Measurements from ENCODE around the gene PER2.
"Not testable (repeated sequence)": the region's sequence is repeated elsewhere in the genome, so short reads cannot be mapped to it uniquely, and the experiment has no call there.

PER2 gene

DNA sequence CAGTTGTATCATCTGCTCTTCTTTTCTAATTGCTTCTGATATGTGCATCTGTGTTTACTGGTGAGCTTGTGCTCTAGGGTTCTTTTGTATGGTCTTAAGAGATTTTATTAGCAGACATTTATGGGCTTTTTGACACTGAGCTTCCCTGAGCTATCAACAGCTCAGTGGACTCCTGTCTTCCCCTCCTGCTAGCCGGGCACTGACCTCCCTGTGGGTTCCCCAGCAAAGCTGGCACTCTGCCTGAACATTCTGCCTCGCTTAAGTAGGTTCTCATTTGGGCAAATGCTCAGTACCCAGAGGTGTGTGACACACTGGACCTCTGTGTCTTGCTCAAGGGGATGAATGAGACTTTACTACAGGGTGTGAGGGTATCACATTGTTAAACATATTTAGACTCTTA is 47.7 kb upstream of the PER2 start:
- H3K4me2 ChIP-seq (ENCODE audit: low read length), result no peak overlapping the region

DNA sequence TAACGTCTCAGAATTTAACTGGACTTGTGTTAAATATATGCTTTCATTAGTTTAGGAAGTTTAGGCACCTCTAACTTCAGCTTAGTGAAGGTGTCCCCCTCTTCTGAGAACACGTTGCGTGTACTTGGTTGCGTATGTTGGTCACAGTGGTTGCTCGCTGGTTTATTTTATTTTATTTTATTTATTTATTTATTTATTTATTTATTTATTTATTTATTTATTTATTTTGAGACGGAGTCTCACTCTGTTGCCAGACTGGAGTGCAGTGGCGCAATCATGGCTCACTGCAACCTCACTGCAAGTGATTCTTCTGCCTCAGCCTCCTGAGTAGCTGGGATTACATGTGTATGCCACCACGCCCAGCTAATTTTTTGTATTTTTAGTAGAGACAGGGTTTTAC is 47.2 kb upstream of the PER2 start:
- H3K36me3 ChIP-seq (ENCODE audit: control insufficient read depth, low read length); H3F3A ChIP-seq (ENCODE audit: control insufficient read depth, insufficient read depth); H3K4me3 ChIP-seq (ENCODE audit: low read length); H3K27ac ChIP-seq (ENCODE audit: low read depth, low read length); H3K79me2 ChIP-seq (ENCODE audit: control insufficient read depth, low read length); H3K4me2 ChIP-seq (ENCODE audit: low read length); H4K20me1 ChIP-seq (ENCODE audit: control insufficient read depth, insufficient read depth, low read depth, low read length); H3K9me3 ChIP-seq (ENCODE audit: control insufficient read depth, insufficient read depth, low read length); H3K27me3 ChIP-seq (ENCODE audit: control insufficient read depth, low read length); H3K9me2 ChIP-seq (replicated peaks; ENCODE audit: control insufficient read depth, low read length); H3K4me1 ChIP-seq (ENCODE audit: control insufficient read depth, low read length): not testable (repeated sequence)

More for the DNA sequence above, 47.7 kb upstream of the PER2 start:
- no peaks in the 10 kb centered on the region for H3K9me3 ChIP-seq (ENCODE audit: control insufficient read depth, insufficient read depth, low read length)
- H3F3A ChIP-seq (ENCODE audit: control insufficient read depth, insufficient read depth), result 0 out of 2 replicates have a peak, but pooled peaks cover 3% of the 10 kb centered on the region
- H3K4me1 ChIP-seq (ENCODE audit: control insufficient read depth, low read length), result no peaks in the 10 kb centered on the region
- TF ChIP-seq EZH2phosphoT487 (IDR thresholded peaks at IDR 0.05; ENCODE audit: borderline replicate concordance, low read length), result no peak
- TF ChIP-seq, protein P1, sequence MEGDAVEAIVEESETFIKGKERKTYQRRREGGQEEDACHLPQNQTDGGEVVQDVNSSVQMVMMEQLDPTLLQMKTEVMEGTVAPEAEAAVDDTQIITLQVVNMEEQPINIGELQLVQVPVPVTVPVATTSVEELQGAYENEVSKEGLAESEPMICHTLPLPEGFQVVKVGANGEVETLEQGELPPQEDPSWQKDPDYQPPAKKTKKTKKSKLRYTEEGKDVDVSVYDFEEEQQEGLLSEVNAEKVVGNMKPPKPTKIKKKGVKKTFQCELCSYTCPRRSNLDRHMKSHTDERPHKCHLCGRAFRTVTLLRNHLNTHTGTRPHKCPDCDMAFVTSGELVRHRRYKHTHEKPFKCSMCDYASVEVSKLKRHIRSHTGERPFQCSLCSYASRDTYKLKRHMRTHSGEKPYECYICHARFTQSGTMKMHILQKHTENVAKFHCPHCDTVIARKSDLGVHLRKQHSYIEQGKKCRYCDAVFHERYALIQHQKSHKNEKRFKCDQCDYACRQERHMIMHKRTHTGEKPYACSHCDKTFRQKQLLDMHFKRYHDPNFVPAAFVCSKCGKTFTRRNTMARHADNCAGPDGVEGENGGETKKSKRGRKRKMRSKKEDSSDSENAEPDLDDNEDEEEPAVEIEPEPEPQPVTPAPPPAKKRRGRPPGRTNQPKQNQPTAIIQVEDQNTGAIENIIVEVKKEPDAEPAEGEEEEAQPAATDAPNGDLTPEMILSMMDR (IDR thresholded peaks at IDR 0.05; ENCODE audit: low read depth, low read length, poor library complexity, severe bottlenecking), result no peak
- H4K20me1 ChIP-seq (ENCODE audit: control insufficient read depth, insufficient read depth, low read depth, low read length), result no peaks in the 10 kb centered on the region
- H3K27ac ChIP-seq (ENCODE audit: low read depth, low read length), result no peak overlapping the region
- 0 out of 2 replicates have a peak, but pooled peaks cover 5% of the 10 kb centered on the region for H3K36me3 ChIP-seq (ENCODE audit: control insufficient read depth, low read length)
- H3K79me2 ChIP-seq (ENCODE audit: control insufficient read depth, low read length), result no peaks in the 10 kb centered on the region
- H3K9me2 ChIP-seq (replicated peaks; ENCODE audit: control insufficient read depth, low read length), result no peaks in the 10 kb centered on the region
- H3K4me3 ChIP-seq (ENCODE audit: low read length), result no peak overlapping the region
- no peaks in the 10 kb centered on the region for H3K27me3 ChIP-seq (ENCODE audit: control insufficient read depth, low read length)

DNA sequence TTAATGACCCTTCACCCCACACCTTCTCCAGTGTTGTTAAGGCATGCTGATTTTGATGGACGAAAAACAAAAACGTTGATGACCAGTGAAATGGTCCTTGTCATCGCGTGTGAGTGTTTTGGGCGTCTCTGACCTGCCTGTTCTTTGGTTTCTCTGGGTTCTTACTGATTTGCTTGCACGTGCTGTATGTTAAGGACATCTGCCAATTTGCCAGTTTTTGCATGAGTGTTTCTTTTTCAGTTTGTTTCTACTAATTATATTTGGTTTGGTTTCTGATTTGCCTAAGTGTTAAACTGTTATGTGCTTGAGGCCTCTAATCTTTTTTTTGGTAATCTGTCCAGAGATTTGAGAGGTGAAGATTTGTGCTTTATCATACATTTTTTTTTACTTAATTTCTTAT is 46.5 kb upstream of the PER2 start:
- Histone ChIP-seq H3K79me2 (ENCODE audit: control insufficient read depth, low read length) (no peaks in the 10 kb centered on the region), H3K4me1 (ENCODE audit: control insufficient read depth, low read length) (no peaks in the 10 kb centered on the region), H3K36me3 (ENCODE audit: control insufficient read depth, low read length) (0 out of 2 replicates have a peak, but pooled peaks cover 5% of the 10 kb centered on the region), H4K20me1 (ENCODE audit: control insufficient read depth, insufficient read depth, low read depth, low read length) (no peaks in the 10 kb centered on the region), H3K4me3 (ENCODE audit: low read length) (no peak overlapping the region), H3K27ac (ENCODE audit: low read depth, low read length) (no peak overlapping the region), H3K27me3 (ENCODE audit: control insufficient read depth, low read length) (no peaks in the 10 kb centered on the region), H3K4me2 (ENCODE audit: low read length) (no peak overlapping the region), H3F3A (ENCODE audit: control insufficient read depth, insufficient read depth) (0 out of 2 replicates have a peak, but pooled peaks cover 3% of the 10 kb centered on the region), H3K9me2 (replicated peaks; ENCODE audit: control insufficient read depth, low read length) (no peaks in the 10 kb centered on the region), H3K9me3 (ENCODE audit: control insufficient read depth, insufficient read depth, low read length) (no peaks in the 10 kb centered on the region)
- TF ChIP-seq, protein P1 (IDR thresholded peaks at IDR 0.05; ENCODE audit: low read depth, low read length, poor library complexity, severe bottlenecking), result no peak
- no peak for TF ChIP-seq EZH2phosphoT487 (IDR thresholded peaks at IDR 0.05; ENCODE audit: borderline replicate concordance, low read length)

DNA sequence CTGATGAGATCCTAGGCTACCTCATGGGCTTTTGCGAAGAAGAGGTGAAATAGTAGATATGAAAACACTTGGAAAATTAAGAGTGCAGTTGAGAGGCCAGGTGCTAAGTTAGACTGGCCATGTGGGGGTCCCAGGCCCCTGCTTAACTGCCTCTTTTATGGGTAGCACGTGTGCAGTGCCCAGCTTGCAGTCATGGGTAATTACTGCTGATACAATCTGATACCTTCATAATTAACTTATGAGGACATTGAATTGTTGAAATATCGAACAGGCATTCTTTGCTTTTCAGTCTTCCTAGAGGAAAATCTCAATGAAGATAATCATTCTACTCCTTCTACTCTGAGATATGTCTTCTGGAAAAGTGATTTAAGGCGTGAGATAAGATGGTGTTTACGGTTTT is 43.5 kb upstream of the PER2 start:
- H3K27me3 ChIP-seq (ENCODE audit: control insufficient read depth, low read length), result no peaks in the 10 kb centered on the region
- 0 out of 2 replicates have a peak, but pooled peaks cover 3% of the 10 kb centered on the region for H3F3A ChIP-seq (ENCODE audit: control insufficient read depth, insufficient read depth)
- H3K4me1 ChIP-seq (ENCODE audit: control insufficient read depth, low read length), result no peaks in the 10 kb centered on the region
- H4K20me1 ChIP-seq (ENCODE audit: control insufficient read depth, insufficient read depth, low read depth, low read length), result no peaks in the 10 kb centered on the region
- H3K36me3 ChIP-seq (ENCODE audit: control insufficient read depth, low read length), result peaks cover 7% of the 10 kb centered on the region; the same call in 1 of the 2 replicates
- H3K79me2 ChIP-seq (ENCODE audit: control insufficient read depth, low read length), result no peaks in the 10 kb centered on the region
- no peak overlapping the region for H3K4me2 ChIP-seq (ENCODE audit: low read length)
- H3K9me2 ChIP-seq (replicated peaks; ENCODE audit: control insufficient read depth, low read length), result no peaks in the 10 kb centered on the region
- no peak overlapping the region for H3K27ac ChIP-seq (ENCODE audit: low read depth, low read length)
- no peak overlapping the region for H3K4me3 ChIP-seq (ENCODE audit: low read length)
- no peaks in the 10 kb centered on the region for H3K9me3 ChIP-seq (ENCODE audit: control insufficient read depth, insufficient read depth, low read length)
- TF ChIP-seq, protein P1 (IDR thresholded peaks at IDR 0.05; ENCODE audit: low read depth, low read length, poor library complexity, severe bottlenecking), result no peak
- TF ChIP-seq EZH2phosphoT487 (IDR thresholded peaks at IDR 0.05; ENCODE audit: borderline replicate concordance, low read length), result no peak
